Measurements from ENCODE around the gene KCNJ18.
"Not testable (repeated sequence)": the region's sequence is repeated elsewhere in the genome, so short reads cannot be mapped to it uniquely, and the experiment has no call there.

The KCNJ18 gene

GRCh38 chr17:21724216-21725006, 32.1 kb downstream of the KCNJ18 start:
- not testable (repeated sequence) for DNase-seq (ENCODE audit: low read depth in 2 of 2)

DNA sequence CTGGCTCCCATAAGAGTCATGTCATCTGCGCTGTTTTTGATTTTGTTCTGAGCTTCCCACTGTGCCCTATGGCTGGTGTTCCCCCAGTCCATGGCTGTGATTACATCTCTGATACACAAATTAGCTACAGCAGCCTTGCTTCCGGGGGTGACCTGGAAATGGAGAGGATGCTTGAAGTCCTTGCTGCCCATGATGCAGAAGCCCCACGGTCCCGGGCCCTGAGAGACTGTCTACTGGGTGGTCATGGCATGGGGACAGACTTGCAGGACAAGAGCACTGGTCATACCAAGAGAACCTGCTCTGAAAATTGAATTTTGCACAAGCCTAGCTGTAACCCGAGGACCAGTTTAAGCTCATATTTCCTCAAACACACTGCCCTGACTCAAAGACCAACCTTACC, 38.8 kb downstream of the KCNJ18 start:
- not testable (repeated sequence) for DNase-seq (ENCODE audit: low read depth in 2 of 2)

- DNase-seq (ENCODE audit: low read depth in 2 of 2), result not testable (repeated sequence)
Observed at GRCh38 chr17:21733931-21734330, 41.6 kb downstream of the KCNJ18 start.

- not testable (repeated sequence) for DNase-seq (ENCODE audit: low read depth in 2 of 2)
Observed at GRCh38 chr17:21735814-21736213, 43.5 kb downstream of the KCNJ18 start.

- DNase-seq (ENCODE audit: low read depth in 2 of 2), result not testable (repeated sequence)
Observed at GRCh38 chr17:21737015-21737580, 44.8 kb downstream of the KCNJ18 start.

GRCh38 chr17:21738241-21738640, 45.9 kb downstream of the KCNJ18 start:
- DNase-seq (ENCODE audit: low read depth in 2 of 2), result not testable (repeated sequence)

GRCh38 chr17:21738877-21739474, 46.7 kb downstream of the KCNJ18 start:
- not testable (repeated sequence) for DNase-seq (ENCODE audit: low read depth in 2 of 2)

- not testable (repeated sequence) for DNase-seq (ENCODE audit: low read depth in 2 of 2)
Observed at GRCh38 chr17:21739485-21739884, 47.2 kb downstream of the KCNJ18 start.

DNA sequence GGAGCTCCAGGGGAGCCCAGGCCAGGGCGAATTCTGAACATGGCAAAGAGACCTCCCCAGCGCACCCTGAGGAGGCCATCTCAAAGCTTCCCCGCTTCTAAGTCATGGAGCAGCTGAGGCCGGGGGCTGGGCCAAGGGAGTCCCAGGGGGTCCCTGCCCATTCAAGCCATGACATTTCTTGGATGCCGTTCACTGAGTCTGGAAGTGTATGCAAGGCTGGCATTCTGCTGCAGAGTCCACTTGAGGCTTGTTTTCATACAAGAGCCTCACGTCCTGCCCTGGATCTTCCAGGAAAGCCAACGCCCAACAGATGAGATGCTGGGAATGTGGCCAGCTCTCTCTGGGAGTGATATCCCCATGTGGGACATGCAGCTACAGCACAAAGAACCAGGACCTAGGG, 48.5 kb downstream of the KCNJ18 start:
- not testable (repeated sequence) for DNase-seq (ENCODE audit: low read depth in 2 of 2)

DNA sequence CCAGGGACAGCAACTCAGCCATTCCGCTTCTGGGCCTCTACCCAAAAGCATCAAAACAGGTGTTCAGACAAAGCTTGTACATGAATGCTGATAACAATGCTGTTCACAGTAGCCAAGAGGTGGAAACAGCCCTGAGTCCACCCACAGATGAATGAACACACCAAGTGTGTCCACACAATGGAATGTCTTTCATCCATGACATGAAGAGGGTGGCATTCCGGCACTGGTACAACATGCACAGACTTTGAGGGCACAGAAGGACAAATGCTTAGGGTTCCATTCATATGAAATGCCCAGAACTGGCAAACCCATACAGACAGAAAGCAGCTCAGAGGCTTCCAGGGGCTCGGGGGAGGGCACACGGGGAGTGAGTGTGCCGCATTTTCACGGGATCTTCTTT, 49.2 kb downstream of the KCNJ18 start:
- DNase-seq (ENCODE audit: low read depth in 2 of 2), result not testable (repeated sequence)

DNA sequence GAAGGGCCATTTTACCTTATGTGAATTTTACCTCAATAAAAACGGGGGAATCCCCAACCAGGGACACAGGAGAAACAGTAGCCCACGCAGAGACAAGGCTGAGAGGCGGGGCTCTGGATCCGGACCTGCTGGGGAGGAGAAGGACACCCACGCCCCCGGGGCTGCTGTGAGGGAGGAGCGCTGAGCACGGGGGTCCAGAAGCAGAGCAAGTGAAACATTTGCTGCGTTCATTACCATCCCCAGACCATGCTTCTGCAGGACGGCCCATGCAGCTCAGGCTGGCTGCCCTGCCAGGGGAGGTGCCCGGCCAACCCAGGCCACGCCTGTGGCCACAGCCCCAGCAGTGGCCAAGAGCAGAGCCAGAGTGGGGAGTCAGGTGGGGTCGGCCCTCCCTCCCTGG, 50.0 kb downstream of the KCNJ18 start:
- DNase-seq (ENCODE audit: low read depth in 2 of 2), result no peak

DNA sequence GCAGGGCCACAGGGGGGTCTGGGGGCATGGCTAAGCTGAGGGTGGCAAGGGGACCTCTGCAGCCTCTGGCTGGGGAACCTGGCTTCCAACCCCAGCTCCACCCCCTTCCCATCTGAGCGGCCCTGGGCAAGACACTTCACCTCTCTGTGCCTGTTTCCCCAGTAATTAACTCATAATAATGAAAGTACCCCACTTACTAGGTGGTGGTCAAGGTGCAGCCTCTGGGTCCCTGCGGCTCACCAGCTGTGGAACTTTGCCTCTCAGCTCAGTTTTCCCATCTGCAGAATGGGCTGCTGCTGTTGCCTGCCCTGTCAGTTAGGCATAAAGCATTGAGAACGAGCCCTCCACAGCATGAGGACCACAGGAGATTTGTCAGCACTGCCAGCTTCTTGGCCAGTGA, 51.8 kb downstream of the KCNJ18 start:
- not testable (repeated sequence) for DNase-seq (ENCODE audit: low read depth in 2 of 2)

DNA sequence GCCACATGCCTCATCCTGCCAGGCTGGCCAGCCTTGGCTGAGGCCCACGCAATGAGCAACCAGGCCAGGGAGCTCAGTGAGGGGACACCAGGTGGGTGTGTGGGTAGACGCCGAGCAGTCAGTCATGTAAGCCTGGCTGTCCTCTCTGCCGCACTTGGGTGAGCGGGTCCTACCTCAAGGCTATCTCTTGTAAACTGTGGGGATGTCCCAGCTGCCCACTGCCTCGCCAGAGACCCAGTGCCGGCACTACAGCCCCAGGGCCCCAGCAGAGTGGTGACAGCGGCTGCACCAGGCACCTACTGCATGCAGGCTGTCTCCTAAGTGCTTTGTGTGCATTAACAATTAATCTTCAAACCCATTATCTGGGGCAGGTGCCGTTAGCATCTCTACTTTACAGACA, 52.3 kb downstream of the KCNJ18 start:
- not testable (repeated sequence) for DNase-seq (ENCODE audit: low read depth in 2 of 2)

GRCh38 chr17:21745385-21746054, 53.2 kb downstream of the KCNJ18 start:
- not testable (repeated sequence) for DNase-seq (ENCODE audit: low read depth in 2 of 2)

DNA sequence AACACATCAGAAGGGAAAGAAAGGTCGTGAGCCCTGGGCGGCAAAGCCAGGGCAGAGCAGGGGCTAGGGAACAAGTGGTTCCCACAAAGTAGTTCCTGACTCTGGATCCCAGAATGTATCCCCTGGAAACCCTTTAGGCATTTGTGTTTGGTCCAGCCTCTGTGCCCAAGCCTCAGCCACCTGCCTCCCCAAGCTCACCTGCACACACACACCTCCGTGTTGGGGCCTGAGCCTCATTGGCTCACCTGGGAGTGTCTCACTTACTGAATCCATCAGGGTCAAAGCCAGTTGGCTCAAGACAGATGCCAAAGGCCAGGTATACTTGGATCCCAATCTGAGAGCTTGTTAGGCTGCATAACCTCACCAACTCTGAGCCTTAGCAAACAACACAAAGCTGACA, 54.1 kb downstream of the KCNJ18 start:
- DNase-seq (ENCODE audit: low read depth in 2 of 2), result not testable (repeated sequence)

GRCh38 chr17:21747195-21747915, 55.0 kb downstream of the KCNJ18 start:
- not testable (repeated sequence) for DNase-seq (ENCODE audit: low read depth in 2 of 2)

- DNase-seq (ENCODE audit: low read depth in 2 of 2), result not testable (repeated sequence)
Observed at GRCh38 chr17:21748686-21749085, 56.4 kb downstream of the KCNJ18 start.

DNA sequence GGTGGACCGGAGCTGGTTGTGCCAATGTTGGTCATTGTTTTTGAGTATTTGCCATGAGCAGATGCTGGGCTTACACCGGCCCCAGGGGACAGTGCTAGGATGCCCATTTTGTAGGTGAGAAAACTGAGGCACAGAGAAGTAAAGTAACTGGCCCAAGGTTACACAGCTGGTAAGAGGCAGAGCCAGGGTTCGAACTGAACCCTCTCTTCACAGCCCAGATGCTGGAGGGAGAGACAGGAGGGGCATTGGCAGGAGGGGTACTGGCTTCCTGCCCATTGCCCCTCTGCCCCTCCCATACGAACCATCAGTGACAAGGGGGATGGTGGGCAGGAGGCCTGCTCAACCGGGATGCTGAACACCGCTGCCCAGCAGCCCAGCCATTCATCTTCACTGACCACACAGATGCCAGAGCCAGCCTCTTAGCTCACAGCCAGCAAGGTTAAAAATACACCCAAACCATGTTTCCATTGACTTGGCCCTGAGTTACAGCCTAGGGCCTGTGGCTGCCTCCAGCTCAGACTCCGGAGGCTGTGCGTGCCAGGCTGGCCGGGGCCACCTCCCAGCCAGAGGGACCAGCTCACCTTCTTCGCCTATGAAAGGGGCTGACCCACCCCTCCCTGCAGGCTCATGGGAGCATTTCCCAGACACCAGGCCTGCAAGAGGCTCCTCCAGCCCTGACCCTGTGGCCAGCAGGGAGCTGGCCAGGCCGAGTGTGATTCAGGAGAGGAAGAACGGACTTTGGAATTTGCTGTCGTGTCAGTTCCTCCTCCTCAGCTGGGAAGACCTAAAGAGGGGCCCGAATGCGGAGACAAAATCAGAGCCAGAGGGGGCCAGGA, 57.6 kb downstream of the KCNJ18 start:
- not testable (repeated sequence) for DNase-seq (ENCODE audit: low read depth in 2 of 2)

- not testable (repeated sequence) for DNase-seq (ENCODE audit: low read depth in 2 of 2)
Observed at GRCh38 chr17:21751111-21751510, 58.8 kb downstream of the KCNJ18 start.

All from stimulated activated CD8-positive, alpha-beta memory T cell treated with anti-CD3 and anti-CD28 coated beads, Interleukin-2, amount 100 ng/mL, for 48 hours (primary cell).